K562 (cell line): ENCODE results near the gene TULP4. TPM values are rescaled to one million over a fixed set of nuclear protein-coding genes. Genes with fewer than 3 reads are reported as not detected.

Experiments used
- BRD4 ChIP-seq: fragments of 200-600 bp; sonication (generic); IDR thresholded peaks from 2 replicates; pipeline ENCODE4 v1.6.1; 2017; ENCODE audit warnings: inconsistent platforms
- CEBPG ChIP-seq, 3 experiments: fragments of 200-800 bp in 1 of 3; sonication (Bioruptor generic) in 1 of 3; sonication (generic) in 1 of 3; formaldehyde crosslinking in 1 of 3; IDR thresholded peaks in 2 of 3; conservative IDR thresholded peaks in 1 of 3; 2 replicates each; pipeline versions ENCODE4 v1.6.1 to v1.8.0; 2016 to 2022; ENCODE audit warnings: missing compliant biosample characterization in 2 of 3, missing genetic modification characterization in 2 of 3, mild to moderate bottlenecking in 1 of 3, missing genetic modification reagents in 1 of 3
- CTCF ChIP-seq, 3 experiments: IDR thresholded peaks in 2 of 3; conservative IDR thresholded peaks in 1 of 3; 2 replicates each; pipeline ENCODE4 v1.5.1; 2011 to 2012; ENCODE audit warnings: low read length in 3 of 3, mild to moderate bottlenecking in 3 of 3, control low read depth in 2 of 3, improper control_type of control experiment in 1 of 3, inconsistent platforms in 1 of 3, low read depth in 1 of 3, mixed read lengths in 1 of 3, moderate library complexity in 1 of 3; ENCODE audit not compliant: insufficient read depth in 2 of 3
- DMBX1 ChIP-seq: fragments of 250-450 bp; sonication (Bioruptor Pico); IDR thresholded peaks from 2 replicates; pipeline ENCODE4 v1.8.0; 2022; ENCODE audit warnings: inconsistent platforms, mild to moderate bottlenecking, moderate library complexity, borderline replicate concordance
- FOS ChIP-seq: IDR thresholded peaks from 3 replicates; pipeline ENCODE4 v1.6.1; 2011; ENCODE audit not compliant: insufficient read length; ENCODE audit errors: extremely low read depth
- KDM1A ChIP-seq, 2 experiments: fragments of 450-650 bp; IDR thresholded peaks; 2 replicates each; pipeline ENCODE4 v1.6.1; 2016; ENCODE audit warnings: mild to moderate bottlenecking in 2 of 2
- MAX ChIP-seq: sonication (generic); formaldehyde crosslinking; IDR thresholded peaks from 2 replicates; pipeline ENCODE4 v1.9.0; 2022; ENCODE audit warnings: mild to moderate bottlenecking, missing genetic modification reagents
- MBD2 ChIP-seq: sonication (generic); IDR thresholded peaks from 2 replicates; pipeline ENCODE4 v1.6.1; 2016; ENCODE audit warnings: low read depth, borderline replicate concordance
- NFYB ChIP-seq: IDR thresholded peaks from 2 replicates; pipeline ENCODE4 v1.6.1; 2011; ENCODE audit warnings: mild to moderate bottlenecking, moderate library complexity; ENCODE audit not compliant: insufficient read length; ENCODE audit errors: extremely low read depth
- PCBP2 ChIP-seq: fragments of 200-400 bp; formaldehyde crosslinking; IDR thresholded peaks from 2 replicates; pipeline ENCODE4 v1.6.1; 2018; ENCODE audit warnings: low read length, low read depth, mild to moderate bottlenecking, moderate library complexity; ENCODE audit not compliant: poor library complexity, severe bottlenecking
- SNRNP70 ChIP-seq: fragments of 200-400 bp; formaldehyde crosslinking; optimal IDR thresholded peaks from 2 replicates; pipeline ENCODE3; 2017; ENCODE audit warnings: low read depth, low read length
- SRSF9 ChIP-seq: fragments of 200-400 bp; formaldehyde crosslinking; IDR thresholded peaks from 2 replicates; pipeline ENCODE4 v1.6.1; 2017; ENCODE audit warnings: low read depth, low read length, borderline replicate concordance
- YBX1 ChIP-seq: fragments of 450-650 bp; IDR thresholded peaks from 2 replicates; pipeline ENCODE4 v1.7.1; 2016; ENCODE audit warnings: mild to moderate bottlenecking
- ZKSCAN3 ChIP-seq: fragments of 250-450 bp; sonication (Bioruptor Pico); IDR thresholded peaks from 2 replicates; pipeline ENCODE4 v1.4.0; 2020
- ZNF232 ChIP-seq: sonication (generic); formaldehyde crosslinking; IDR thresholded peaks from 2 replicates; pipeline ENCODE4 v1.8.0; 2022; ENCODE audit warnings: mild to moderate bottlenecking, missing genetic modification reagents
- ZNF316 ChIP-seq: fragments of 450-650 bp; IDR thresholded peaks from 2 replicates; pipeline ENCODE4 v1.6.1; 2016
- polyA plus RNA-seq, 8 experiments: library from polyadenylated mRNA; depleted of rRNA in 4 of 8; stranded (reverse) in 5 of 8; unstranded in 3 of 8; fragments of >200 nt; fragmentation: Nextera tagmentation in 2 of 8; fragmentation: Illumina TruSeq in 1 of 8; extraction: Ambion mirVana in 2 of 8; extraction: Trizol in 1 of 8; gene quantifications; 2 replicates each; pipeline versions ENCODE4 v1.2.1 to v1.2.3, GENCODE V29; 2011 to 2014; ENCODE audit warnings: inconsistent platforms in 1 of 8, missing spikeins in 1 of 8
- total RNA-seq, 7 experiments: library from RNA; depleted of rRNA in 6 of 7; stranded (reverse); fragments of >200 nt in 6 of 7; fragmentation: Illumina TruSeq in 2 of 7; extraction: Trizol in 2 of 7; gene quantifications; 2 replicates each; pipeline versions ENCODE4 v1.2.1 to v1.2.3, GENCODE V29; 2011 to 2021; ENCODE audit warnings: low replicate concordance in 1 of 7
- TF ChIP-seq, protein P1 (sequence below): fragments of 200-400 bp; formaldehyde crosslinking; IDR thresholded peaks from 2 replicates; pipeline ENCODE4 v1.6.1; 2017; ENCODE audit warnings: mild to moderate bottlenecking, low read depth, low read length, moderate library complexity
- TF ChIP-seq, protein P2 (sequence below): fragments of 250-450 bp; sonication (Bioruptor Pico); IDR thresholded peaks from 2 replicates; pipeline ENCODE4 v1.4.0; 2020; ENCODE audit warnings: borderline replicate concordance
- TF ChIP-seq, protein P3 (sequence below): sonication (generic); formaldehyde crosslinking; IDR thresholded peaks from 2 replicates; pipeline ENCODE4 v1.8.1; 2022; ENCODE audit warnings: missing genetic modification reagents
- TF ChIP-seq, protein P4 (sequence below), 2 experiments: fragments of 250-450 bp in 1 of 2; fragments of 450-650 bp in 1 of 2; sonication (Bioruptor Pico) in 1 of 2; IDR thresholded peaks; 2 replicates each; pipeline versions ENCODE4 v1.6.1 to v1.8.0; 2016 to 2021; ENCODE audit warnings: mild to moderate bottlenecking in 2 of 2, moderate library complexity in 2 of 2, missing compliant biosample characterization in 1 of 2, missing genetic modification characterization in 1 of 2

The TULP4 gene
- total and polyA plus RNA-seq, 9 of the 15 experiments (the other 6 are each of a cell fraction or from before 2014, with no cell fraction given) = 1.2 to 50.4 (median 11.0) TPM

DNA sequence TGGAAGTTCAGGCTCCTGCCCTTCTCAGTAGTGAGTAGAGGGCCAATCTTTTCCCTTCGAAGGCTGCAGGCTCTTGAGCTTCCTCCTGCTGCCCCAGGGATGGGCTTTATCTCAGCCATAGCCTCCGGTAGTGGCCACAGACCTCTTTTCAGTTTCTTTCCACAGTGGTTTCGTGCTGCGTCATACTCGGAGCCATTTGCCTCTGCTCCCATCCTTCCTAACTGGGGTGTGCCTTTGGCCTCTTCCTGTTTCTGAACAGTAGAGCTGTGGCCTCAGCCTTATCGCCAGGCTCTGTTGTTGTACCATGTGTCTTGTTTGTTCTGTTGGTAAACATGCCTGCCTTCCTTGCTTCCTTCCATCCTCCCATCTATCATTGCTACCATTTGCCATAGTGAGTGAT lies 54.1 kb downstream of the TULP4 start (continued):
- TF ChIP-seq CEBPG (CRISPR knock-in tag; IDR thresholded peaks at IDR 0.05) (no peak), CEBPG (tag; conservative IDR thresholded peaks at IDR 0.05 in 1 of 2, IDR thresholded peaks at IDR 0.05 in 1 of 2) (no peak), NFYB (no peak), SRSF9 (no peak), SNRNP70 (no peak), CTCF (IDR thresholded peaks at IDR 0.05 in 2 of 3, conservative IDR thresholded peaks at IDR 0.05 in 1 of 3; ENCODE audit: insufficient read depth in 2 of 3, low read depth in 1 of 3, low read length in 3 of 3) (no peak), MBD2 (no peak), YBX1 (no peak), ZNF232 (no peak), DMBX1 (peak; percentile 86), ZNF316 (peak; percentile 83), PCBP2 (no peak), MAX (CRISPR knock-in tag) (peak; percentile 40), BRD4 (no peak; the same call in 1 of the 2 replicates), KDM1A (IDR thresholded peaks at IDR 0.05) (no peak), FOS (no peak), ZKSCAN3 (CRISPR knock-in tag) (no peak)
- TF ChIP-seq, protein P1, sequence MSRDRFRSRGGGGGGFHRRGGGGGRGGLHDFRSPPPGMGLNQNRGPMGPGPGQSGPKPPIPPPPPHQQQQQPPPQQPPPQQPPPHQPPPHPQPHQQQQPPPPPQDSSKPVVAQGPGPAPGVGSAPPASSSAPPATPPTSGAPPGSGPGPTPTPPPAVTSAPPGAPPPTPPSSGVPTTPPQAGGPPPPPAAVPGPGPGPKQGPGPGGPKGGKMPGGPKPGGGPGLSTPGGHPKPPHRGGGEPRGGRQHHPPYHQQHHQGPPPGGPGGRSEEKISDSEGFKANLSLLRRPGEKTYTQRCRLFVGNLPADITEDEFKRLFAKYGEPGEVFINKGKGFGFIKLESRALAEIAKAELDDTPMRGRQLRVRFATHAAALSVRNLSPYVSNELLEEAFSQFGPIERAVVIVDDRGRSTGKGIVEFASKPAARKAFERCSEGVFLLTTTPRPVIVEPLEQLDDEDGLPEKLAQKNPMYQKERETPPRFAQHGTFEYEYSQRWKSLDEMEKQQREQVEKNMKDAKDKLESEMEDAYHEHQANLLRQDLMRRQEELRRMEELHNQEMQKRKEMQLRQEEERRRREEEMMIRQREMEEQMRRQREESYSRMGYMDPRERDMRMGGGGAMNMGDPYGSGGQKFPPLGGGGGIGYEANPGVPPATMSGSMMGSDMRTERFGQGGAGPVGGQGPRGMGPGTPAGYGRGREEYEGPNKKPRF = no peak
- TF ChIP-seq, protein P2, sequence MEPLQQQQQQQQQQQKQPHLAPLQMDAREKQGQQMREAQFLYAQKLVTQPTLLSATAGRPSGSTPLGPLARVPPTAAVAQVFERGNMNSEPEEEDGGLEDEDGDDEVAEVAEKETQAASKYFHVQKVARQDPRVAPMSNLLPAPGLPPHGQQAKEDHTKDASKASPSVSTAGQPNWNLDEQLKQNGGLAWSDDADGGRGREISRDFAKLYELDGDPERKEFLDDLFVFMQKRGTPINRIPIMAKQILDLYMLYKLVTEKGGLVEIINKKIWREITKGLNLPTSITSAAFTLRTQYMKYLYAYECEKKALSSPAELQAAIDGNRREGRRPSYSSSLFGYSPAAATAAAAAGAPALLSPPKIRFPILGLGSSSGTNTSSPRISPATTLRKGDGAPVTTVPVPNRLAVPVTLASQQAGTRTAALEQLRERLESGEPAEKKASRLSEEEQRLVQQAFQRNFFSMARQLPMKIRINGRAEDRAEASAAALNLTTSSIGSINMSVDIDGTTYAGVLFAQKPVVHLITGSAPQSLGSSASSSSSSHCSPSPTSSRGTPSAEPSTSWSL (CRISPR knock-in tag) = no peak
- TF ChIP-seq, protein P3, sequence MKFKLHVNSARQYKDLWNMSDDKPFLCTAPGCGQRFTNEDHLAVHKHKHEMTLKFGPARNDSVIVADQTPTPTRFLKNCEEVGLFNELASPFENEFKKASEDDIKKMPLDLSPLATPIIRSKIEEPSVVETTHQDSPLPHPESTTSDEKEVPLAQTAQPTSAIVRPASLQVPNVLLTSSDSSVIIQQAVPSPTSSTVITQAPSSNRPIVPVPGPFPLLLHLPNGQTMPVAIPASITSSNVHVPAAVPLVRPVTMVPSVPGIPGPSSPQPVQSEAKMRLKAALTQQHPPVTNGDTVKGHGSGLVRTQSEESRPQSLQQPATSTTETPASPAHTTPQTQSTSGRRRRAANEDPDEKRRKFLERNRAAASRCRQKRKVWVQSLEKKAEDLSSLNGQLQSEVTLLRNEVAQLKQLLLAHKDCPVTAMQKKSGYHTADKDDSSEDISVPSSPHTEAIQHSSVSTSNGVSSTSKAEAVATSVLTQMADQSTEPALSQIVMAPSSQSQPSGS (CRISPR knock-in tag) = no peak
- TF ChIP-seq, protein P4, sequence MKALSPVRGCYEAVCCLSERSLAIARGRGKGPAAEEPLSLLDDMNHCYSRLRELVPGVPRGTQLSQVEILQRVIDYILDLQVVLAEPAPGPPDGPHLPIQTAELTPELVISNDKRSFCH (CRISPR knock-in tag; IDR thresholded peaks at IDR 0.05) = no peak
- TF ChIP-seq, protein P4 (tag; IDR thresholded peaks at IDR 0.05) = peak; percentile 91
